Measurements from ENCODE around the gene ATG14. TPM values are rescaled to one million over a fixed set of nuclear protein-coding genes. Genes with fewer than 3 reads are reported as not detected.

The ATG14 gene
- total RNA-seq, 2 donors from 2014 or later = 12.5 to 21.9 TPM

DNA sequence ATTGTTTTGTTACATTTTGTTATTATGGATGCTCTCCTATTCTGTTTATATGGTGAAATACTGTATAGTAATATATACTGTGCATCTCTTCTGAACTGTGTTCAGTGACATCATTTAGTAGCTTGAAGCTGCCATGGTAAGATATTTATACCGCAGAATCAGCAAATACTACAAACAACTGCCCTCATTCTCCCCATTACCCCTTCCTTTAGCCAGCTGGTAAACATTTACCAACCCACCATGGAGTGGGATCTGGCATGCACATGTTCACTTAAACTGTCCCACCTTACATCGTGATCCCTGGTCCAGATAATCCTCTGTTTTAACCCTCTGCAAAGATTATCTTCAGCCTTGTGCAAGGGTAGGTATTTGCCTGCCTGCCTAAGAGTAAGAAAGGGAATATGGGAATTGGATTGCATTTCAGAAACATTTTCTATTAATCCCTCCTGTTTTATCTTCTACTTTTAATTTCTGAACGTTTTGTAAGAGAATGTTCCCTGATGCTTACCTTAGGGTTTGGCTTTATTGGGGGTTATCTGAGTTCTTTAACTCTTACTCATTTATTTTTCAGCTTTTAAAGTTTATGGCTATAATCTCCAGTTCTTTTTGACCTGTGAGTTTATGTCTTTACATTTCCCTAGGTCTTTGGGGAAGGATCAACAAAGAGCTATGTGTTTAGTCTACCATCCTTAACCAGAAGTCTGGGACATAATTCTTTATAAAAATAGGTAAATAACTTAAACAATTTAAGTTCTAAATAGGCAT, 93.9 kb downstream of the ATG14 start:
- peak overlapping the region; percentile 52 to 75 for H3K27ac ChIP-seq
- 47% methylated on average over 3 of the region's 3 CpGs for WGBS
- intact Hi-C loops (cut with DNase I) = no loop called here

DNA sequence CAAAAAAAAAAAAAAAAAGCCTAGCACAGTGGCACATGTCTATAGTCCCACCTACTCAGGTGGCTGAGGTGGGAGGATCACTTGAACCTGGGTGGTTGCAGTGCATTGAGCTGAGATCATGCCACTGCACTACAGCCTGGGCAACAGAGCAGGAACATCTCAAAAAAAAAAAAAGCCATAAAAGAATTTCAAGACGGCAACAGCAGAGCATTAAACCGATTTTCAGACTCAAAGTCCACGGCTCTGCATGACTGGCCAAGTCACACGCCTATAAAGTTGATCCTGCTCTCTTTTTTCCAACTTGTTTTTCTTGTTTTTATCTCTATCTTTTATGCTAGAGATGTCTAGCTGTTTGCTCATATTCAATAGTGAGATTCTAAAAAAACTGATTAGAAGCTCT, 95.1 kb downstream of the ATG14 start:
- WGBS = 37% methylated on average over 4 of the region's 4 CpGs
- TF ChIP-seq, protein P1, sequence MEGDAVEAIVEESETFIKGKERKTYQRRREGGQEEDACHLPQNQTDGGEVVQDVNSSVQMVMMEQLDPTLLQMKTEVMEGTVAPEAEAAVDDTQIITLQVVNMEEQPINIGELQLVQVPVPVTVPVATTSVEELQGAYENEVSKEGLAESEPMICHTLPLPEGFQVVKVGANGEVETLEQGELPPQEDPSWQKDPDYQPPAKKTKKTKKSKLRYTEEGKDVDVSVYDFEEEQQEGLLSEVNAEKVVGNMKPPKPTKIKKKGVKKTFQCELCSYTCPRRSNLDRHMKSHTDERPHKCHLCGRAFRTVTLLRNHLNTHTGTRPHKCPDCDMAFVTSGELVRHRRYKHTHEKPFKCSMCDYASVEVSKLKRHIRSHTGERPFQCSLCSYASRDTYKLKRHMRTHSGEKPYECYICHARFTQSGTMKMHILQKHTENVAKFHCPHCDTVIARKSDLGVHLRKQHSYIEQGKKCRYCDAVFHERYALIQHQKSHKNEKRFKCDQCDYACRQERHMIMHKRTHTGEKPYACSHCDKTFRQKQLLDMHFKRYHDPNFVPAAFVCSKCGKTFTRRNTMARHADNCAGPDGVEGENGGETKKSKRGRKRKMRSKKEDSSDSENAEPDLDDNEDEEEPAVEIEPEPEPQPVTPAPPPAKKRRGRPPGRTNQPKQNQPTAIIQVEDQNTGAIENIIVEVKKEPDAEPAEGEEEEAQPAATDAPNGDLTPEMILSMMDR (IDR thresholded peaks at IDR 0.05) = no peak
- TF ChIP-seq POLR2AphosphoS5 (IDR thresholded peaks at IDR 0.05) = peak; percentile 51
- Histone ChIP-seq H3K27ac (peak overlapping the region; percentile 52 to 75), H3K36me3 (no peaks in the 10 kb centered on the region), H3K4me3 (no peak overlapping the region), H3K9me3 (no peaks in the 10 kb centered on the region), H3K27me3 (replicated peaks; ENCODE audit: insufficient read depth) (no peaks in the 10 kb centered on the region), H3K4me1 (replicated peaks) (peaks cover 4% of the 10 kb centered on the region)
- intact Hi-C loops (cut with DNase I) = no loop called here
- peak; percentile 33 for DNase-seq (ENCODE audit: low spot score)

More for the DNA sequence above, 93.9 kb downstream of the ATG14 start:
- no peak for TF ChIP-seq POLR2A (IDR thresholded peaks at IDR 0.05)
- TF ChIP-seq, protein P1 (IDR thresholded peaks at IDR 0.05) = no peak
- TF ChIP-seq POLR2AphosphoS5 (IDR thresholded peaks at IDR 0.05) = no peak
- Histone ChIP-seq H3K4me3 (no peak overlapping the region), H3K36me3 (no peaks in the 10 kb centered on the region), H3K9me3 (no peaks in the 10 kb centered on the region), H3K4me1 (replicated peaks) (peaks cover 4% of the 10 kb centered on the region), H3K27me3 (replicated peaks; ENCODE audit: insufficient read depth) (no peaks in the 10 kb centered on the region)
- no peak for DNase-seq (ENCODE audit: low spot score)

Small RNA genes within 50 kb of the gene (small RNA-seq; reads per million reads assigned to genes)
- gene AL356801.1 = 0 reads per million in 2 donors

Other genes starting within 250 kb of the ATG14 start
- 1 to 10 TPM in 1 of 2 donors, under 1 TPM in 1; 0.73 to 4.4 TPM for gene DLGAP5, start 220.2 kb downstream of the ATG14 start, total RNA-seq
- gene FBXO34, start 140.4 kb downstream of the ATG14 start, total RNA-seq = 10 to 100 TPM; 37.8 to 73.3 TPM
- not detected for gene TBPL2, start 28.8 kb upstream of the ATG14 start, total RNA-seq
- gene KTN1, start 168.4 kb upstream of the ATG14 start, total RNA-seq = 100 to 1,000 TPM in 1 of 2 donors, 10 to 100 TPM in 1; 84.2 to 162 TPM

Measured in prostate gland (tissue), 2 donors.